ENCODE data around the gene ENPP1.

The ENPP1 gene

GRCh38 chr6:131917763-131918649 is 110.2 kb downstream of the ENPP1 start:
- DNase-seq, result no peak

DNA sequence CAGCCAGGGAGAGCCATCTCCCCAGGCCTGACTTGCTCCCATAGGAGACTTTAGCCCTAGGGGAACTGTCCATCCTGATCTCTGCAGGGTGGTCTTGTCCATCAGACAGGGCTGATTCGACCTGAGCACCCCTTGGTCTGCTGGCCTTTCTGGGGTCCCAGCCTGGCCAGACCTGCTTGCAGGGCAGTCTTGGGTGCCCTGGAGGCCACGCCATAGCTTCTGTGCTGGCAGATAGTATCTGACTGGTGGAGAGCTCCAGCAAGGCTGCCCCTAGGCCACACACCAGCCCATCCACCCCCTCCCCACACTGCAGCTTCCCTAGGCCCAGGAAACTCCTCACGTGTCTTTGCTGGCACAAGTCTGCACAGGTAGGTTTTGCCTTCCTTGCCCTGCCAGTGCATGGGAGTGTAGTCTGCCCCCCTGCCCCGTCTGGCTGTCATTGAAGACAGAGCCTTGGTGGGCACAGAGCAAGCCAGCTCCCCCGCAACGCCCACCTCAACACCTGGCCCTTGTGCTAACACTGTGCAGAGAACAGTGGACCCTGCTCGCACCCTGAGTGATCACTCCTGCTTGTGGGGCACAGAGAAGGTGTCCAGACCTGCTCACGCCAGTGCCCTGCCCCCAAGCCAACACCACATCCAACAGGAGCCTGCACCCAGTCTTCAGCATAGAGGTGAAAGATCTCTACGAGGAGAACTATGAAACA is 111.0 kb downstream of the ENPP1 start:
- DNase-seq, result no peak

GRCh38 chr6:131920656-131921055 is 112.8 kb downstream of the ENPP1 start:
- DNase-seq, result no peak

- peak; percentile 67 for DNase-seq
These were observed 115.5 kb downstream of the ENPP1 start for GRCh38 chr6:131923356-131923755.

GRCh38 chr6:131924881-131925474 is 117.2 kb downstream of the ENPP1 start:
- DNase-seq, result no peak

DNA sequence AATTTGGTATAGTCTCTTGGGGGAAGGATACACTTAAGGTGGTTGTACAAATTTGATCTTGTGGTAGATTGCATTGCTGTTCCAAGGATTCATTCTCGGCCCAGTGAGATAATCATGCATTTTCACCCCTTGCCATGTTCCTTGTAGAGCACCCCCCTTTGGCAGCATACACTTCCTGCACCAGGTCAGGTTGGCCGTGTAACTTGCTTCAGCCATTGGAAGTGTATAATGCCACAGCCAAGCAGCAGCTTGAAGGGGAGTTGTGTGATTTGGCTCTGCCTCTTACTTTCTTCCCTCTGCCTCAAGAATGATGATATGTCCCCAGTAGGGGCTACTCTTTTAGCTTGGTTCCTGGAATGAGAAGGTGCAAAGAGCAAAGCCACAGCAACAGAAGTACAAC is 121.4 kb downstream of the ENPP1 start:
- no peak for DNase-seq

DNA sequence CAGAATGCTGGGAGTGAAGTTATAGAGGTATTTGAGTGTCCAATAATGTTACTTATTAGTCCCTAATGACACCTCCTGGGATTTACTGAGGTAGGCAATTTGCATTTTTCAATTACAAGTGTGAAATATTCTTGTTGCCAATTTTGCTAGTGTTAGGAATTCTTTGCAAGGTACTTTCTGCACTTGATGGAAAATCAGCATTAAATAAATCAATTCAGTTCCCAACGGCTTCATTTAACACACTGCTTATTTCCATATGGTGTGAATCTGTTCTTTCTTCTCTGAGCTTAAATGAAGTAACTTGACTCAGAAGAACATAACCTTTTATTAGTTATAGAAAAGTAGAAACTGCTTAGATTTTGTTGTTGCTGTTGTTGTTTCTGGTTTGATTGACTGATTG is 122.2 kb downstream of the ENPP1 start:
- no peak for DNase-seq

GRCh38 chr6:131931063-131931750 is 123.4 kb downstream of the ENPP1 start:
- DNase-seq, result no peak

DNA sequence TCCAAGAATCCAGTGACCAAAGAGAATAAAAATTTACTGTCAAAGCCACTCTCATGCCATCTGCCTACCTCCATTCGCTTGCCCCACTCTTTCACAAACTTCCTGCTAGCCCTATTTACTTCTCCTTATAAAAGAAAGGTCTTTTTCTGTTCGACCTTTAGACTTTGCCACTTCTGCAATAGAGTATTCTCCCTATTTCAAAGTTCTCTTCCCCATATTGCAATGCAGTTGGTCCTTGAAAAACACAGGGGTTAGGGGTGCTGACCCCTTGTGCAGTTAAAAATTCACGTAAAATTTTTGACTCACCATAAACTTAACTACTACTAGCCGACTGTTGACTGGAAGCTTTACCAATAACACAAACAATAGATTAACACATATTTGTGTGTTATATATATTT is 128.3 kb downstream of the ENPP1 start:
- DNase-seq, result no peak

DNA sequence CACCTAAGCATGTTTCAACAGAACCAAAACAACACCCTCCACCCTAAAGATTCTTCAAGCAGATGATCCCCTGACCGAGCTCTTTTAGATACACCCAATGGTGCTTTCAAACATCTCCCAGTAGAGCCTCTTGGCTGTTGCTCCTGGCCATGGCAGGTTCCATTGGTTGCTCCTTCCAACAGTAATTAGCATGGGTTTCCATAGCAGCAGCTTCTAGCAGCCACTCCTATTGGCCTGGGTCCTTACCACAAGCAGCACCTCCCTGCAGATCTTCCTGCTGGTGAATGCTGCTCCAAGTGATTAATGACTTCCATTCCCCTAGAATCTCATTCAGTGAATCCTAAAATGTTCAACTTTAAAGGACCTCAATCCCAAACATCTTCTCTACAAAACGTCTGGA is 129.4 kb downstream of the ENPP1 start:
- no peak for DNase-seq

GRCh38 chr6:131937703-131938631 is 130.1 kb downstream of the ENPP1 start:
- no peak for DNase-seq
